ENCODE data around the gene TNIP1.

Gene TNIP1

DNA sequence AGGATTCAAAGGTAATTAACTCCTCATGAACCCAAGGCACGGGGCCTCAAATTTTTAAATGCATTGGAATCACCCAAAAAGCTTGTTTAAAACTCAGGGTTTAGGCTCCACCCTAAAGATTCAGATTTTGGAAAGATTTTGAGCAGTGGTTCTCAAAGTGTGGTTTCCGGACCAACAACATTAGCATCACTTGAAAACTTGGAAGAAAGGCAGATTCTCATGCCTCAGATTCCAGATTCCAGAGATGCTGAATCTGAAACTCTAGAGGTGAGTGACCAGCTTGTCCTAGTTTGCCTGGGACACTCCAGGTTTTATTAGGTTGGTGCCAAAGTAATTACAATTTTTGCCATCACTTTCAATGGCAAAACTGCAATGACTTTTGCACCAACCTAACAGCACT lies 24.7 kb upstream of the TNIP1 start:
- DNase-seq = no peak

DNA sequence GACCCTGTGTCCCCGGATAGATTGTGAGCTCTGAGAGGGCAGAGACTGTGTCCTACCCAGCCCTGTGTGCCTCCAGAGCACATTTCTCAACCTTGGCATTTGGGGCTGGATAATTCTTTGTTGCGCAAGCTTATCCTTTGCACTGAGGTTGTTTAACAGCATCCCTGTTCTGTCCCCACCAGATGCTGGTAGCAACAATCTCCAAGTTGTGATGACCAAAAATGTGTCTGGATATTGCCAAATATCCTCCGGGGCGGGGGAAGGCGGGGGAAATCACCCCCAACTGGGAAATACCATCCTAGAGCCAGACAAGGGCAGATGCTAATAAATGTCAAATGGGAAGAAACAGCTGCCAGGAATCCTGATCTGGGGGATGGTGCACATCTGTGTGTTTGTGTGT lies 24.0 kb upstream of the TNIP1 start:
- DNase-seq = no peak

GRCh38 chr5:151101746-151102145 lies 20.9 kb upstream of the TNIP1 start:
- DNase-seq = no peak

- DNase-seq = no peak
These were observed 20.3 kb upstream of the TNIP1 start for GRCh38 chr5:151101151-151101550.

DNA sequence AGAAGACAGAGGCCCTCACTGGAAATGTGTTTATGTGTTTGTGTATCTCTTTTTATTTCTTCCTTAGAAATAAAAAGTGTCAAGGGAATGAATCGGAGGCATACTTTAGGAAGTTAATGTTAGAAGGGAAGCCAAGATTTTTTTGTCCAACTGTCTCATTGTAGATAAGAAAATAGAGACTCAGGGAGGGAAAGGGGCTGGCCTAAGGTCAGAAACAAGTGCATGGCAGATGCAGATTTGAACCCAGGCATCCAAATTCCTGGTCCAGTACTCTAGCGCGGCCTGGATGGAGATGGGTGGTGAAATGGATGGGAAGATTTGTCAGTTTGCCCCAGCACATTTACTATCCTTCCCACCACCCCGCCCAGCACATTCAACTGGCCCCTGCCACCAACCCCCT lies 19.8 kb upstream of the TNIP1 start:
- no peak for DNase-seq

DNA sequence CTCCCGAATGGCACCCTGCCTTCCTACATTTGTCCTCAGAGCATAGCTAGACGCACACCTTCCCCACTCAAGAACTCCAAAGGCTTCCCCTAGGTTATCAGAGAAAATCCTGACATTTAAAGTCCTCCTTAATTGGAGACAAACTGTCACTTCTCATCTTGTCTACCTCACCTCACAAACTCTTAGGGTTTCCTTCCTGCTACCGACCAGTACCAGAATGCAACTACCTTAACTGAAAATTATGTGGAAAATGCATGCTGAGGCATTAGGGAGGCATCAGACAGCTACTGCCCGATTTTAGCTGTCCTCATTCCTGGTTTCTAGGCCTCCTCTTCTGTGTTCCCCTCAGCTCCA lies 17.9 kb upstream of the TNIP1 start:
- DNase-seq = no peak

- DNase-seq = no peak
These were observed 17.3 kb upstream of the TNIP1 start for GRCh38 chr5:151097820-151098767.

GRCh38 chr5:151097061-151097460 lies 16.2 kb upstream of the TNIP1 start:
- DNase-seq = no peak

DNA sequence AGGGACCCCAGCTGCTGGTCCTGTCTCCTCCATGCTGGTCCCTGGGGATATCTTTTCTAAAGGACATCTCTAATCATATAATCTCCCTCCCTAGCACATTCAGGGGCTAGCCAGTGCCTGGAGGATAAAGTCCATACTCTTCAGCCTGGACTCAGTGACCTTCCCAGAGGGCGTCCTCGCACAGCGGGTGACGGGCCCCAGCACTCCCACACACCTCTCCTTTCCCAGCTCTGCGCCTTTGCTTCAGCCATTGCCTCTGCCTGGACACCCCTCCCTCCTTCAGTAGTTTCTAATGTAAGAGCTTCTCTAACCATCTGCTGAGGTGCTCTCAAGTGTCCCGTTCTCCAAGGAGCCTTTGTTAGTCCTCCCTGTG lies 15.2 kb upstream of the TNIP1 start:
- DNase-seq = no peak

- DNase-seq = no peak
These were observed 14.6 kb upstream of the TNIP1 start for GRCh38 chr5:151095341-151096000.

DNA sequence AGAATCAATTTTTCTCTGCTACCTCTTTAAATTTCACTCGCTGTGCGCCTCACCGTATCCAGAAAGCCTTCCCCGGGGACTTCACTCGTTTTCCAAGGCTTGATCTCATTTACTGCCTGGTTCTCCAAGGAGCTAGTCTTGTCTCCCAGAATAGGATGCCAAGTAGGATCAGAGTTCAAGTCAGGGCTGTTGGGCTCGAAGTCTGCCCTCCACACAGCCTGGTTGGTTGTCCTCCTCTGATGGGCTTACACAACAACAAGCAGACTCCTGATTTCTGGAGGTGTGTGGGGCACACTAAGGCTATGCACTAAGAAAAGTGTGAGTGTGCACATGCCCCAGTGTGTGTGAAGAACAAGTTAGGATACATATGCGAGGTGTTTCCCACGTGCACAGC lies 14.0 kb upstream of the TNIP1 start:
- no peak for DNase-seq

DNA sequence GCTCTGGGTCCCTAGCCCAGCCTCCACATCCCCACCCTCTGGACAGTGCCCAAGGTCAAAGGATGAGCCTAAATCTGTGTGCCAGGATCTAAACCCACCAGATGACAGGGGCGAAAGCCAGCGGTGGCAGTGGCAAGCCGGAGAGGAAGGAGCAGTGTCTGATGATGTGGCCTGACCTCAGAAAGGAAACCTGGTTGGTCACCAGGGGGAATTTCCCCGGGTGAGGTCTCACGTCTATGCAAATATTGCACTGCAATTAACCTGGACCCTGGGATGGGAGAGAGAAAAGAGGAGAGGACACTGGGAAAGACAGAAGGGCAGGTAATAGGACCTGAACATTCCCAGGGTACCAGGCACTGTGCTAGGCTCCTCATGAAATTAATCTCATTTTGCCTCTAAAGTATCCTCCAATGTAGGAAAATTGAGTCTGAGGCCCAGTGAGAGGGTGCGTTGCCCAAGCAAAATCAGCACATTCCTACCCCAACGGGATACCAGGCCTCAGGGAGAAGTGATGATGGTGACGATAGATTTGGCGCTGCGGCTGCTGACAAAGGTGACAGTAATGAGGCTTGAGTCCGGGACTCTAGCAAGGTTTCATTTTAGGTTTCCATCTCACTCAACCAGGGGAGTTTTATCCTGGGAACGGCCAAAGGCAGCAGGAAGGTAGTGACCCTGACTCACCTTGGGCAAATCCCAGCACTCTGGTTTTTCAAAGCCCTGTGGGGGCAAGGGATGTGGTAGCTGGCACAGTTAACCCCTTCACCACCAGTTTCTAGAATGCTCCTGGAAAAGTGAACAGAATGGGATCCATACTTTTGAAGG lies 13.4 kb upstream of the TNIP1 start:
- DNase-seq = no peak

DNA sequence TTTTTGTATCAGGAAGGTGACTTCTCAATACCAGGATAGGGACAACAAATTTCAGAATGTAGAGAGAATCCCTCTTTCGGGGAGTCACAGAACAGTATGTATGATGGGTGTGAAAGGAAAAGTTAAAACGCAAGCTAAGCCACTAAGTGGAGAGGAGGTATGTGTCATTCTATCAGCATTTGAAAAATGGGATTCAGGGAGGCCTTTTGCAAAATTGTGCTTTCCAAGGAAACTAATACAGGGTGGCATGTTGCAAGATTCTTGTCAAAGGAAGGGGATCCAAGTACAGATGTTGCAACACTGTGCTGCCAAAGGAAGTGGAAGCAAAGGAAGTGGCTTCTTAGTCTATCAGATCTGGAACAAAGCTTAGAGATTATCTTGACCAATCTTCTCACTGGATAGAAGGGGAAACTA lies 12.6 kb upstream of the TNIP1 start:
- no peak for DNase-seq

- DNase-seq = no peak
These were observed 11.9 kb upstream of the TNIP1 start for GRCh38 chr5:151092762-151093161.

DNA sequence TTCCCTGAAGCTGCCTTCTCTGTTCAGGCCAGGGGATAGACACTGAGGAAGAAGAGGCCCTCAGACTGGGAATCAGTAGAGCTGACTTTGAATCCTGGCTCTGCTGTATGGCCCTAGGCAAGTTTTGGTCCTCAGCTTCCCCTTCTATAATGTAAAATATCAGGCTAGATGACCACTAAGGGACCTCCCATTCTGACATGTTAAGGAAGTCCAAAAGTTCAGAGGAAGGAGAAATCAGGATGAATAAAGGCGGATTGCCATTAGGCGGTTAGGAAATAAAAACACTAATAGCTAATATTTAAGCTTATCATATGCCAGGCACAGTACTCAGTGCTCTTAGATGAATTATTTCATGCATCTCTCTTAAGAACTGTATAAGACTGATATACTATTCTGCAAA lies 8.9 kb upstream of the TNIP1 start:
- DNase-seq = no peak

GRCh38 chr5:151088986-151089385 lies 8.2 kb upstream of the TNIP1 start:
- no peak for DNase-seq

DNA sequence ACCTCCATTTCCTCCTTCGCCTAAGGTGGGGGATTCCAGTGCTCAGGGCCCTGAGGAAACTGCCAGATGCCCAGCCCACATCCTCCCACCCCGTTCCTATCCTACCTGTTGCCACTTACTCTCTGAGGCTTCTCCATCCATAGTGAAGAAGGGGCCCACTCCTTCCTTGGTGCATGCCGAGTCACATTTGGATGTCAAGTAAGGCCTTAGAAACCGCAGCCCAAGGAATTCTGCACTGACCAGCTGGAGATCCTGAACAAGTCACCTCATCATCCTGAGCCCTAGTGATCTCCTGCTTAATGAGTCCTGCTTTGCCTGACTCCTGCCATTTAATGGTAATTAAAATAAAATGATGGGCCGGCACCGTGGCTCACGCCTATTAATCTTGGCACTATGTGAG lies 6.7 kb upstream of the TNIP1 start:
- DNase-seq = no peak

- no peak for DNase-seq
These were observed 6.1 kb upstream of the TNIP1 start for GRCh38 chr5:151086905-151087360.

GRCh38 chr5:151086192-151086869 lies 5.5 kb upstream of the TNIP1 start:
- DNase-seq = no peak

- DNase-seq = no peak
These were observed 4.7 kb upstream of the TNIP1 start for GRCh38 chr5:151085517-151086041.

DNA sequence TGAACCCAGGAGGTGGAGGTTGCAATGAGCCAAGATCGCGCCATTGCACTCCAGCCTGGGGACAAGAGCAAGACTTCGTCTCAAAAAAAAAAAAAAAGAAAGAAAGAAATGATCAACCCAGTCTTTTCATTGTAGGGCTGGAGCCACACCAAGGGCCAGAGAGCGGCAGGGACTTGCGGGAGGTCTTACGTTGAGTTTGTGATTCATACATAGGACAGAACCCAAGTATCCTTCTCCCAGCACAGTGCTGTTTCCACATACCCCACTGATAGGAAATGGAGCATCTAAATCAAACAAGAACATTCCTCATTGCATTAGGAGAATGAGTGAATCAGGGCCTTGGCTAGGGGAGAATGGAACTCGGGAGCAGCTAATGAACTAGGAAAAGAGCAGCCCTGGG lies 3.5 kb upstream of the TNIP1 start:
- DNase-seq = no peak

GRCh38 chr5:151083081-151083676 lies 2.3 kb upstream of the TNIP1 start:
- DNase-seq = no peak
